Fibroblast of lung (primary cell): ENCODE measurements around the gene CDYL.

Experiments
- EZH2 ChIP-seq: IDR thresholded peaks from 2 replicates; pipeline ENCODE4 v1.5.1; 2012; ENCODE audit warnings: low read length, control low read depth, mild to moderate bottlenecking; ENCODE audit errors: missing control alignments
- TF ChIP-seq, protein P1 (sequence below), 2 donors: IDR thresholded peaks in 1 of 2; conservative IDR thresholded peaks in 1 of 2; 1 replicate in 1 of 2; 2 replicates in 1 of 2; pipeline ENCODE4 v1.5.1; 2011 to 2012; ENCODE audit warnings: low read length in 2 of 2, control low read depth in 1 of 2, inconsistent platforms in 1 of 2, low read depth in 1 of 2, mild to moderate bottlenecking in 1 of 2

DNA sequence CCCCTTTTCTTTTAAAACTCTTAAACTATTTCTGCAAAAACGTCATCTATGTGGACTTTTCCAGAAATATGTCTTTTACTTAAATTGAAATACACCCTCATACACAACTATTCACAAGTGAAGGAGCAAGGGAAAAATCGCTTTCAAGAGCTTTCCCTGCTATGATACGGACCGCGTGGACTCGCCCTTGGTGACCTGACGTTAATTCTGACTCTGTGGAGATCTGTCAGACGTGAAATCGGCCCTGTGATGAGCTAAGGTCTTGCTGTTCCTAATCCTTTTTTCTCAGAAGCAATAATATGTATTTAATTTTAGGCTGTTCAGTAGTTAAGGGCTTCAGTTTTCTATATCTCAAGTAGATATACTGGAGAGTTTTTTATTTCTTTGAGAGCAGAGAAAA is 114.0 kb downstream of the CDYL start:
- TF ChIP-seq, protein P1, sequence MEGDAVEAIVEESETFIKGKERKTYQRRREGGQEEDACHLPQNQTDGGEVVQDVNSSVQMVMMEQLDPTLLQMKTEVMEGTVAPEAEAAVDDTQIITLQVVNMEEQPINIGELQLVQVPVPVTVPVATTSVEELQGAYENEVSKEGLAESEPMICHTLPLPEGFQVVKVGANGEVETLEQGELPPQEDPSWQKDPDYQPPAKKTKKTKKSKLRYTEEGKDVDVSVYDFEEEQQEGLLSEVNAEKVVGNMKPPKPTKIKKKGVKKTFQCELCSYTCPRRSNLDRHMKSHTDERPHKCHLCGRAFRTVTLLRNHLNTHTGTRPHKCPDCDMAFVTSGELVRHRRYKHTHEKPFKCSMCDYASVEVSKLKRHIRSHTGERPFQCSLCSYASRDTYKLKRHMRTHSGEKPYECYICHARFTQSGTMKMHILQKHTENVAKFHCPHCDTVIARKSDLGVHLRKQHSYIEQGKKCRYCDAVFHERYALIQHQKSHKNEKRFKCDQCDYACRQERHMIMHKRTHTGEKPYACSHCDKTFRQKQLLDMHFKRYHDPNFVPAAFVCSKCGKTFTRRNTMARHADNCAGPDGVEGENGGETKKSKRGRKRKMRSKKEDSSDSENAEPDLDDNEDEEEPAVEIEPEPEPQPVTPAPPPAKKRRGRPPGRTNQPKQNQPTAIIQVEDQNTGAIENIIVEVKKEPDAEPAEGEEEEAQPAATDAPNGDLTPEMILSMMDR (conservative IDR thresholded peaks at IDR 0.05 in 1 of 2, IDR thresholded peaks at IDR 0.05 in 1 of 2; ENCODE audit: low read depth in 1 of 2, low read length in 2 of 2) = no peak
- no peak for TF ChIP-seq EZH2
